AML-193 (cell line): ENCODE measurements around the gene GOLPH3L.
A peak's percentile ranks its signal among the peaks of the same experiment; 100 is the strongest.
"Not testable (repeated sequence)": the region's sequence is repeated elsewhere in the genome, so short reads cannot be mapped to it uniquely, and the experiment has no call there.

Experiments used
- DNase-seq, 2 experiments: peaks; one replicate each; lab custom pipeline; 2025; lab: John Stamatoyannopoulos, UW

The GOLPH3L gene

GRCh38 chr1:150696995-150697927 is at the start of gene GOLPH3L:
TSS of gene GOLPH3L (minus strand) at chr1:150697154. CDS start at chr1:150694838, 2,316 bp downstream.
- peak; percentile 98 to 99 for DNase-seq

GRCh38 chr1:150730130-150730721 is 33.3 kb upstream of the GOLPH3L start:
- DNase-seq: peak in 1 of 2 experiments; percentile 7

- DNase-seq: no peak
These were observed 27.4 kb upstream of the GOLPH3L start for GRCh38 chr1:150724336-150724735.

- no peak for DNase-seq
These were observed 23.7 kb upstream of the GOLPH3L start, which contains the start of gene HORMAD1 for GRCh38 chr1:150720703-150721102. TSS of gene HORMAD1 (minus strand) at chr1:150720895. CDS start at chr1:150719505, 1,390 bp downstream.

- DNase-seq: no peak
These were observed 23.1 kb upstream of the GOLPH3L start for GRCh38 chr1:150720098-150720497.

- no peak for DNase-seq
These were observed 21.4 kb upstream of the GOLPH3L start for GRCh38 chr1:150718225-150718891.

- not testable (repeated sequence) for DNase-seq
These were observed 12.1 kb upstream of the GOLPH3L start for GRCh38 chr1:150709031-150709430.

- no peak for DNase-seq
These were observed 11.6 kb upstream of the GOLPH3L start for GRCh38 chr1:150708595-150708994.

GRCh38 chr1:150706091-150706490 is 9.1 kb upstream of the GOLPH3L start:
- no peak for DNase-seq

GRCh38 chr1:150703427-150703826 is 6.5 kb upstream of the GOLPH3L start:
- no peak for DNase-seq

- DNase-seq: no peak
These were observed 364 bp downstream of the GOLPH3L start for GRCh38 chr1:150696590-150696989.

- peak; percentile 17 to 27 for DNase-seq
These were observed 792 bp downstream of the GOLPH3L start for GRCh38 chr1:150696162-150696561.

GRCh38 chr1:150695561-150695960 is 1.4 kb downstream of the GOLPH3L start:
- DNase-seq: no peak

GRCh38 chr1:150692720-150693119 is 4.2 kb downstream of the GOLPH3L start:
- no peak for DNase-seq

GRCh38 chr1:150688763-150689162 is 8.2 kb downstream of the GOLPH3L start:
- no peak for DNase-seq

- no peak for DNase-seq
These were observed 10.7 kb downstream of the GOLPH3L start for GRCh38 chr1:150686275-150686674.

GRCh38 chr1:150683914-150684313 is 13.0 kb downstream of the GOLPH3L start:
- DNase-seq: no peak

- no peak for DNase-seq
These were observed 18.0 kb downstream of the GOLPH3L start for GRCh38 chr1:150678988-150679387.

- DNase-seq: no peak
These were observed 22.1 kb downstream of the GOLPH3L start for GRCh38 chr1:150674881-150675280.

- no peak for DNase-seq
These were observed 33.6 kb downstream of the GOLPH3L start for GRCh38 chr1:150663321-150663720.

- no peak for DNase-seq
These were observed 34.1 kb downstream of the GOLPH3L start for GRCh38 chr1:150662811-150663210.

GRCh38 chr1:150661156-150661555 is 35.8 kb downstream of the GOLPH3L start:
- DNase-seq: no peak

- no peak for DNase-seq
These were observed 36.4 kb downstream of the GOLPH3L start for GRCh38 chr1:150660584-150660983.
